Dermis blood vessel endothelial cell (primary cell): ENCODE results near the gene GAB2. TPM values are rescaled to one million over a fixed set of nuclear protein-coding genes. Genes with fewer than 3 reads are reported as not detected.

Source experiments
- DNase-seq: peaks from one replicate; pipeline ENCODE4 v3.0.0; 2010
- total RNA-seq: library from RNA; depleted of rRNA; stranded (reverse); fragments of >200 nt; gene quantifications from 2 replicates; pipeline ENCODE4 v1.2.3, GENCODE V29; 2014

Gene GAB2
- total RNA-seq, 1 donor from 2014 or later = 19.4 TPM

GRCh38 chr11:78200553-78200952 lies 217.1 kb downstream of the GAB2 start:
- DNase-seq = no peak

GRCh38 chr11:78200061-78200460 lies 217.6 kb downstream of the GAB2 start:
- DNase-seq = no peak

DNA sequence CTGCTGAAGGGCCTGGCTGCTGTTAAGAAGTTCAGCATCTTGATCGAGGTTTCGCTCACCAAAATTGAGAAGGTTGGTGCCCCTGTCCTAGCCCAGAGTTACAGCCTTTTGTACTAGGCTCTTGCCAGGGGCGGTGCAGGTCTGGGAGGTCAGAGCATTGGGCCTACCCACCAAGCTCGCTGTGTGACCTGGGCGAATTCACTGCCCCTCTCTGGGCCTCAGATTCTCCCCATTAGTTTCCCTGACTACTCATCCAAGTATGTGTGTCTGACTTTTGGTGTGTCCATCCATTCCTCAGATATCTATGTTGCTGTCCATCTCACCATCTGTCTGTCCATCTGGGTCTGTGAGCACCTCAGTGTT lies 218.0 kb downstream of the GAB2 start:
- no peak for DNase-seq

DNA sequence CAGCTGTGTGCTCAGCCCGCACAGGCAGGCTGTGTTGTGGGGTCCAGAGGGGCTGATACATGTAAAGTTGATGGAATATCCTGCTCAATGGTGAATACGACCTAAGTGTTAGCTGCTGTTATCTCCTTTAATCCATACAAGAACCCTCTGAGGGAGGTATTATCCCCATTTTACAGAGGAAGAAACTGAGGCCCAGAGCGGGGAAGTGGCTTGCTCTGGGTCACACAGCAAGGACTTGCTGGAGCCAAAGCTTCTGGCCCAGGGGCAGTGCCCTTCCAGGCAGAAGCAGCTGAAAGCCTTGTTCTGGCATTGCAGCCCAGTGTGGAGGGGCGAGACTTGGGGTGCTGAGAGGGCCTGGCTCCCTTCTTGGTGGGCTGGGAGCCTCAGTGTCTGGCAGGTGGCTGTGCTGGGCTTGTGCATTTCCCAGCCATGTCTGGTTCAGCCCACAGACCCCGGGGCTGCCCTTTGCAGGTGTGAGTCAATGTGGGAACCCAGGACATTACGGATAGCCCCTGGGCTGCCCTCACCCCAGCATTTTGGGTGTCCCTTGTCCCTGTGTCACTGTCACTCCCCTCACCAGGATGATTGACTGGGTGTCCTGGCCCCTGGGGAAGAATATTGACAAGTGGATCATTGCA lies 218.5 kb downstream of the GAB2 start:
- no peak for DNase-seq

GRCh38 chr11:78197816-78198215 lies 219.8 kb downstream of the GAB2 start:
- DNase-seq = no peak

GRCh38 chr11:78196661-78197091 lies 220.9 kb downstream of the GAB2 start:
- no peak for DNase-seq

DNA sequence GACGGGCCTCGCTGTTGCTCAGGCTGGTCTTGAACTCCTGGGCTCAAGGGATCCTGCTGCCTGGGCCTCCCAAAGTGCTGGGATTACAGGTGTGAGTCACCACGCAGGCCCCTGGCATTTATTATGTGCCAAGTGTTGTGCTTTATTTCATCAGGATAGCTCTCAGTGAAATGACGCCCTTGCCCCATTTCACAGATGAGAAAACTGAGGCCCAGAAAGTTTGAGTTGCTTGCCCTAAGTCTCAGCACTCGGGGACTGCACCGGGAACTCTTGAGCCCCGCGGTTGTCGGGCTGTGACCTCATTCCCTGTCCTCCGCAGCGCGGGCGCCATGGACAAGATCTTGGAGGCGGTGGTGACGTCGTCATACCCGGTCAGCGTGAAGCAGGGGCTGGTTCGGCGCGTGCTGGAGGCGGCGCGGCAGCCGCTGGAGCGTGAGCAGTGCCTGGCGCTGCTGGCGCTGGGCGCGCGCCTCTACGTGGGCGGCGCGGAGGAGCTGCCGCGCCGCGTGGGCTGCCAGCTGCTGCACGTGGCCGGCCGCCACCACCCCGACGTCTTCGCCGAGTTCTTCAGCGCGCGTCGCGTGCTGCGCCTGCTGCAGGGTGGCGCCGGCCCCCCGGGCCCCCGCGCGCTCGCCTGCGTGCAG lies 221.6 kb downstream of the GAB2 start:
- no peak for DNase-seq

DNA sequence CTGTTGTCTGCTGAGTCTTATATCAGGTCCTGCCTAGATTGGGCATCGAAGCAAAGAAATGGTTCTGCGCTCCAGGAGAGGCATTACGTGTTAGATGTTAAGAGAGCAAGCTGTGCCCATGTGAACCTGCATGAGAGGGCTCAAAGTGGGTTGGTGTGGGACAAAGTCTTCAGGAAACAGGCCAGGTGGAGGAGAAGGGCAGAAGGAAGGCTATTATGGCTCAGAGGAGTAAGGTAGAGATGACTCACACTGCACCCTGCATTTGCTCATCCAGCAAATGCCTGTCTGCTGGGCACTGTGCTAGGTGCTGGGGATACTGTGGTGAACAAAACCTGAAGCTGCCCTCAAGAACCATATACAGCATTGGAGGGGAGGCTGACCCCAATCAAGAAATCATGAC lies 223.1 kb downstream of the GAB2 start:
- no peak for DNase-seq

DNA sequence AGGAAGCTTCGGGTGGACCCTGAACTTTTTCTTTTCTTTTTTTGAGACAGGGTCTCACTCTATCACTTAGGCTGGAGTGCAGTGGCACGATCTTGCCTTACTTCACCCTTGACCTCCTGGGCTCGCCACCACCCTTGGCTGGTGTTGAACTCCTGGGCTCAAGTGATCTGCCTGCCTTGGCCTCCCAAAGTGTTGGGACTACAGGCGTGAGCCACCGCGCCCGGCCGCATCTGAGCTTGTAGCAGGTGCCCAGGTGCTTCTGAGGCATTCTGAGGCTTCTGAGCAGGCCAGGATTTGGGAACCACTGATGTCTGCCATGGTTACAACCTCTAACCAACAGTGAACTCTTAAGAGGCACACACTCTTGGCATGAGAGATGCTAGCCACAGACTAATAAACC lies 223.8 kb downstream of the GAB2 start:
- no peak for DNase-seq

DNA sequence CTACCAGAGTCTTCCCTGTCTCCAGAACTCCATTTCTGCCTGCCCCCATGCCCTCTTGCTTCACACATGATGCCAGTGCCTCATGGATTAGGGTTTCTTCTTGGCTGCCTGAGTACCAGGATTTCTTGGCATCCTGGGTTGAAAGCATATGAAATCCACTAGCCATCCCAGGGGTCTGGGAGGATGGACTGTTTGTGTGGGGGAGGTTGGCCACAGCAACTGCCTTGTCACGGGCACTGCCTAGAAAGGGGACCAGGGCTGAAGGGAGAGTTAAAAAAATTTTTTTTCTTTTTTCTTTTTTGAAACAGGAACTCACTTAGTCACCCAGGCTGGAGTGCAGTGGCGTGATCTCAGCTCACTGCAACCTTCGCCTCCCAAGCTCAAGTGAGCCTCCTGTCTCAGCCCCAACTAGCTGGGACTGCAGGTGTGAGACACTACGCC lies 224.7 kb downstream of the GAB2 start:
- DNase-seq = peak; percentile 14

DNA sequence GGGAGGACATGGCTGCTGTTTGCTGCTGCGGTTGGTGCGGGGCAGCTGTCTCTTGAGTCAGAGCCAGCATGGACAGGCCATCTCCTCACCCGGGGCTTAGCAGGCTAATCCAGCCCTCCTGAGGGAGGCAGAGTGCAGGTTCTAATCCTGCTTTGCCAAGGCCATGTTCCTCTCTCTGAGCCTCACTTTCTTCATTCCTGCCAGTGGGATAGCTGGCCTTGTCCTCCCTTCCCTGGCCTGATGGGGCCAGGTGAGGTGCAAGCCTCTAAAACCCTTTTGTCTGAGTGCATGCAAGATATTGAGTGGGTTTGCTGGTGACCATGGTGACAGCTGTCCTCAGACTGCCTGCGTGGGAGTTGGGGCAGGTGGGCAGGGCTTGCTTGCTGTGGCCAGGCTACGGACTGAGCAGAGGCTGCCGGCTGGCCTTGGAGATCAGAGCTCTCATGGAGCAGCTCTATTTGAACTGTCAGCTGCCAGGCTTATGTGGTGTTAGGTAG lies 225.3 kb downstream of the GAB2 start:
- DNase-seq = no peak

DNA sequence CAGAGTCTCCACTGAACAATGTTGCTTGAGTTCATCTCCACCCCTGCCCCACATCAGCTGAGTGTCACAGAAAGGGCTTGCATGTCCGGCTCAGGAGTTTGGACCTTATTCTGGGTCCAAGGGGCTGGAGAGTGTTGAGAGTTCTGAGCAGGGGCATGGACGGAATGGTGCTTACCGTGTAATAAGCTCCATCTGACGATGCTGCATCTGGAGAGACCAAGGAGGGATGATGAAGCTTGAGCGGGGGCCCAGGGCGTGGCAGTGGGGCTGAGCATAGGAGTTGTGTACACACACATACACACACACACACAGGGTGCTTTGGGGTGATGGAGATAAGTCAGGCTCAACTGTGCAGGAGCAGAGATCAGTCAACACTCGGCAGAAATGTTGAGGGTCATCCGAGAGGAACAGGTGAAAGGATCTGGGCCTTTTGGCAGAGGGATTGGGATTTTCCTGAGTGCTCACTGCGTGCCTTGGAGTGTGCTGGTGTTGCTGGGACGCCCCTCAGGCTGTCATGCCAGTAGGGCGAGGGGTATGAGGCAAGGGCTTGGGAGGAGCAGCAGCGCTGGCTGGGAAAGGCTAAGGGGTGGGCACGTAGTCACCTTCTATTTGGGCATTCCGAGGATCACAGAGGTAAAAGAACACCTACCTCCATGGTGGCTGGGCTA lies 226.6 kb downstream of the GAB2 start:
- no peak for DNase-seq

- no peak for DNase-seq
Observed at GRCh38 chr11:78190374-78190773, 227.2 kb downstream of the GAB2 start.

GRCh38 chr11:78189851-78190250 lies 227.8 kb downstream of the GAB2 start:
- no peak for DNase-seq

DNA sequence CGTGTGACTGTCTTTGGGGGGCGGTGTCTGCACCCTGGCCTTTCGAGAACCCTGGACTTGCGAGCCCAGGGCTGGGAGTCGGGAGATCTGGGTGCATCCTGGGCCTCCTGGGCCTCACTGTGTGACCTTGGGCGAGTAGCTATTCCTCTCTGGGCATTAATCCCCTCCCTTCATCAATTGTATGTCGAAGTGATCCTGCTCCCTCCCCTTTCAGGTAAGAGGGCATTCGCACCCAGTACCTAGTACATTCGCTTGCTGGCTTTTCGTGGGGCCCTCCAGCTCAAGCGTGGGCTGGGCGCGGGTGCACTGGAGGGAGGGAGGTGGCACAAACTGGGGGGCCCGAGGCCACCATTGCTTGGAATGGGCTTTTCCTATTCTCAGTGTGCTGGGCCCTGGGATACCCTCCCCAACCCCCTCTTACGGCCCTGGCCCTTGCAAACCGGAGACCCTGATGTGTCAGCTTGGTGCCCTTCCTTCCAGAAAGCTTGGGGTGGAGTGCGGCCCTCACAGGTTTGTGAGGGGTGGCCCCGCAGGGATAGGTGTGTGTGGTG lies 228.4 kb downstream of the GAB2 start:
- DNase-seq = no peak

DNA sequence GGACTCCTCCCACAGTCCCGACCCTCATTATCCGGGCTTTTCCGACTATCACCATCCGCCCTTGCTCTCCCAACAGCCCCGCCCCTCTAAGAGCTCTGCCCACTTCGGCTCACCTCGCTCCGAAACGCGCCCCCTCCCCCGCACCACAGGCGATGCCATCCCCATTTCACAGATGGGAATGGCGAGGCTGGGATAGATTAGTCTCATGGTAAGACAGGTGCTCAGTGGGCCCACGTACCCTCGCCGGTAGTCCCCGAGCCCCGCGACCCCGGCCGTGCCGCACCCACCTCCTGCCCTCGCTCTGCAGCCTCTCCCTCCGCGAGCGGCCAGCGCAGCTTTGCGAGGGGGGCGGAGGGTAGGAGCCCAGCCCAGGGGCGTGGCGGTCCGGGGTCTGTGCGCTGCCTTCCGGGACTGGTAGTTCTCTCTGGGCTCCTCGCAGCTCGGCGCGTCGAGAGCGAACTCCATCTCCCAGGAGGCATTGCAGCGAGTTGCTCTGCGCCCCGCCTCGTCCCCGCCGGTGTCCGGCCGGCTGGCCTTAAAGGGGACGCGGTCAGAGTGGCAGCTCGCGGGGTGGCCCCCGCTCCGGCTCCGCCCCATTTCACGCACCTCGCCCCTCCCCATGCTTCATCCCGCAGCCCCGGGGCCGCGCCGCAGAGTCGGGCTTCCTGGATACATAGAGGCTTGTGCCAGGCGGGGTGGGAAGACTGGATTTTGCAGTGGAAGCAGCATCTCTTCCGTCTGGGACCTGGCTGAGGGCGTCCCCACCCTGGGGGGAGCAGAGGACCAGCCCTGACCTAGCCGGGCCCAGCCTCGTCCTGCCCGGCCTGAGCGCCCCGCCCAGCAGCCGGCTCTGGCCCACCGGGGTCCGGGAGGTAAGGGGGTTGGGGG lies 229.1 kb downstream of the GAB2 start, which contains the start of the genes KCTD21 and USP35:
KCTD21 (minus strand) TSS at position 341 of the 888 bp plus-strand sequence. CDS start 14,072 bp downstream, outside the sequence.
USP35 (plus strand) TSS at position 634 of the 888 bp plus-strand sequence. CDS start 7,327 bp downstream, outside the sequence.
- DNase-seq = peak; percentile 98

GRCh38 chr11:78187366-78188285 lies 230.0 kb downstream of the GAB2 start:
- DNase-seq = no peak

DNA sequence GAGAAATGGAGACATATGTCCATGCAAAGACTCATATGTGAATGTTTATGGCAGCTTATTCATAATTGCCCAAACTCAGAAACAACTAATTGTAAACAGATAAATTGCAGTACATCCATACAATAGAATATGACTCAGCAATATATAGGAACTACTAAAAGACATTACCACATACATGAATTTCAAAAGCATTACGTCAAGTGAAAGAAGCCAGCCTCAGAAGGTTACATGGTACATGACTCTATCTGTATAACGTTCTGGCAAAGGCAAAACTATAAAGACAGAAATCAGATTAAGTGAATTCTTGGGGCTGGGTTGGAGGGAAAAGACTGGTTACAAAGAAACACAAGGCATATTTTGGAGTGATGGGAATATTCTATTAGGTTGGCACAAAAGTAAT lies 236.4 kb downstream of the GAB2 start:
- DNase-seq = no peak

DNA sequence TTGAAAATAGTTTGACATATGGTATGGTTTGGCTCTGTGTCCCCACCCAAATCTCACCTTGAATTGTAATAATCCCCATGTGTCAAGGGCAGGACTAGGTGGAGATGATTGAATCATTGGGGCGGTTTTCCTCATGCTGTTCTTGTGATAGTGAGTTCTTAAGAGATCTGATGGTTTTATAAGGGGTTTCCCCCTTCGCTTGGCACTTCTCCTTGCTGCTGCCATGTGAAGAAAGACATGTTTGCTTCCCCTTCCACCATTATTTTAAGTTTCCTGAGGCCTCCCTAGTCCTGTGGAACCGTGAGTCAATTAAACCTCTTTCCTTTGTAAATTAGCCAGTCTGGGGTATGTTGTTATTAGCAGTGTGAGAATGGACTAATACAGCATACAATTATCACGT lies 236.9 kb downstream of the GAB2 start:
- no peak for DNase-seq

- DNase-seq = no peak
Observed at GRCh38 chr11:78179459-78180071, 238.1 kb downstream of the GAB2 start.

DNA sequence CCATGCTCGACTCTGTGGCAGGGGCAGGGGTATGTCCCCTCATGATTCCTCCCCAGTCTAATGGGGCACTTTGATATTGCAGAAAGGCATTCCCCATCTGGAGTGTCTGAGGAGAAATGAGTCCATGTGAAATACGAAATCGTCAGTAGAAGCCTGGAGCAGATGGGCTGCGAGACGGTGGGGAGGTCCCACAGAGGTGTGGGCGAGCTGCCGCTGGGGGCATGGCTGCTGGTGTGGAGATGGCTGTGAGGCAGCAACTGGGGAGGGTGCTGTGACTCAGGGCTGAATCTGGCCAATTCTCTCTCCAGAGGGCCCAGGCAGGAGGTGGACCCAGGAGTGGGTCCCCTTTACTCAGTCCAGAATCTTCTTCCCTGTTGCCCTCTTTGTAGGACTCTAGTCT lies 240.4 kb downstream of the GAB2 start:
- no peak for DNase-seq
